Femur (tissue), 1 donor: ENCODE data around the gene NDUFB6.
"Not testable (repeated sequence)": the region's sequence is repeated elsewhere in the genome, so short reads cannot be mapped to it uniquely, and the experiment has no call there.

ENCODE experiments used
- DNase-seq: peaks from one replicate; pipeline ENCODE4 v3.0.0-alpha.2; 2017

Gene NDUFB6

DNA sequence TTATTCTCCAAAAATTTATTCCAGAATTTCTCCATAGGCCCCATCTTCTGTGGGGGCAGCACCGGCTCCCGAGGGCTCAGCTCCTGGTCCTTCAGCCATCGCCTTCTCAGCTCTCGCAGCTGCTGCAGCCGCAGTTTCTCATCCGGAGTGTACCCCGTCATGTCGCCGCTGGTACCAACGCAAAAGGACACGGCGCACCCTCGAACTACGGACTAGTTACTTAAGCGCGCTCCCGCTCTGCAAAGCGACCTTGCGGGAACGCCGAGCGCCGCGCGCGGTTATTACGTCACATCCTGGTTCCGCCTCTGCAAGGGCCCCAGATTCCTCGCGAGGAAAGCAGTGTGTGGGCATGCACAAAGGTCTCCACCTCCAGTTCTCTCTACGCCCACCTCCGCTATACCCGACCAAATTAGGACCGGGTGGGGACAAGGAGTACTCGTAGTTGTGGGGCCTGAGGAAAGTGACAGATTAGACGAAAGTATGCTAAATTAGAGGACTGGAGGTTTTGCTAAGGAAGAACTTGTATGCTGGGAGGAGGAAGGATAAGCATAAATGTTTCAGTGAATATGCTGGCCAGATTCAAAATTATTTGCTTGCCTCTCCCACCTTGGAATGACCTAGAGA is at the start of gene NDUFB6:
NDUFB6 (minus strand) TSS at position 260 of the 624 bp plus-strand sequence; CDS start at position 161, 99 bp downstream.
- DNase-seq = peak; percentile 96

DNA sequence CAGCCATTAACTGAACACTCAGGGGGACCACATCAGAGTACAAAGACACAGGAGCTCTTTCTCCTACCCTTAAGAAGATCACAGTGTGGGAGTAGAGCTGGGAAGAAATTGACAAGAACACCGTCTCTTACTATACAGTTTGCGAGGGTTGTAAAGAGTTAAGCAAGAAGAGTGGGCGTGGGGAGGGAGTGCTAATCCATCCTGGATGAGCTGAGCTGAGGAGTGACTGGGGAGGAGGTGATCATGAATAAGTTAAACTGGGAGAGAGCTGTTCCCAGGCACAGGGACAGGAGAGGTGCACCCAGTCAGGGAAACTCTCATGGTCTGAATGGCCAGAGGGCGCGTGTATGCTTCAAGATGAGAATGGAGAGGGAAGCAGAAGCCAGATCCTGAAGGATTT is 45.3 kb upstream of the NDUFB6 start:
- DNase-seq = no peak

DNA sequence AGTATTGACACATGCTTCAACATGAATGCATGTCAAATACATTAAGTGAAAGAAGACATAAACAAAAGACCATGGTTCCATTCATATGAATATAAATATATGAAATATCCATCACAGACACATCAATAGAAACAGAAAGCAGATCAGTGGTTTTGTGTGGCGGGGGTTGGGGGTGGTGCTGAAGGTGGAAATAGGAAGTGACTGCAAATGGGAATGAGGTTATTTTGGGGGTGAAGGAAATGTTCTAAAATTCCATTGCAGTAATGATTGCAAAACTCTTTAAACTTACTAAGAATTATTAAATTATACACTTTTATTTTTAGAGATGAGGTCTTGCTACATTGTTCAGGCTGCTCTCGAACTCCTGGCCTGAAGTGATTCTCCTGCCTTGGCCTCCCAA is 33.9 kb upstream of the NDUFB6 start:
- no peak for DNase-seq

DNA sequence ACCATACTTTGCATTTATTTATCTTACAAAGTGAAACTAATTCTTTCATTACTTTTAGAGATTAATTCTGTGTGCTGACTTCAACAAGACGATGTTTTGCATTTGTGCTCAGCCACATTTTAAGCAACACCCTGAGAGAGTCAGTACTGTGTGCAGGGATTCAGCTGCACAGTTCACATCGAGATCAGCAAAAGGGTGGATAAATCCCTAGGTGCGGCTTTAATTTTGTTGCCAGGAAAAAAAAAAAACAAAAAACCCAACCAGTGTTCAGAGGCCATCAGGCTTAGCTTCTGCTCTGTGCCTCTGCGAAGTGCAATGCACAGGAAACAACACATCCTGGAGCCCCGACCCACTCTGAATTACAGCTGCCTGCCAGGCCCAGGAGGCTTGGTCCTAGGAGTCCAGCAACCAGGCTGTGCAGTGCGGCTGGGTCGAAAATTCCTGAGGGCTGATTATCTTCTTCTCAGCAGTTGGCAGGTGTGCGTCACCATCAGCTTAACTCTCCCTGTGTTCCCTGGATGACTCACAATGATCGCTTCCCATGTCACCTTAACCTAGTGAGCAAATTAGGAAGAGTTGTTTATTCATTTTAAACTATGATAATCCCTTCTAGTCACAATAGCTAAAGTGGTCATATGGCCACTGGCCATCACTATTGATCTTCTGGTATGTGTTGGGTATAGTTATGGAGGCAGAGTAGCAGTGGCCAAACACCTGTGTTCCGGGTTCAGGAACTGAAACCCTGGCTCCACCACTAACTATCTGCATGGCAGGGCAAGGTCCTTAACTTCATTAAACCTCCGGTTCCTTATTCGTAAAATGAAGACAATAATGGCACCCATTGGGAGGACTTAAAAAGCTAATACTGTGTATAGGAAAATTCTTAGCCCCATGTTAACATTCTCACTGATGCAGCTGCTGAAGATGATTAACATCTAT is 31.2 kb upstream of the NDUFB6 start:
- DNase-seq = no peak

DNA sequence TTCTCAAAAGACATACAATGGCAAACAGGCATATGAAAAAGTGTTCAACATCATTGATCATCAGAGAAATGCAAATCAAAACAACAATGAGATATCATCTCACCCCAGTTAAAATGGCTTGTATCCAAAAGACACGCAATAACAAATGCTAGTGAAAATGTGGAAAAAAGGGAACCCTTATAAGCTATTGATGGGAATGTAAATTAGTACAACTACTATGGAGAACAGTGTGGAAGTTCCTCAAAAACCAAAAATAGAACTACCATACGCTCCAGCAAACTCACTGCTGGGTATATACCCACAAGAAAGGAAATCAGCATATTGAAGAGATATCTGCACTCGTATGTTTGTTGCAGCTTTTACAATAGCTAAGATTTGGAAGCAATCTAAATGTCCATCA is 26.1 kb upstream of the NDUFB6 start:
- DNase-seq = not testable (repeated sequence)

DNA sequence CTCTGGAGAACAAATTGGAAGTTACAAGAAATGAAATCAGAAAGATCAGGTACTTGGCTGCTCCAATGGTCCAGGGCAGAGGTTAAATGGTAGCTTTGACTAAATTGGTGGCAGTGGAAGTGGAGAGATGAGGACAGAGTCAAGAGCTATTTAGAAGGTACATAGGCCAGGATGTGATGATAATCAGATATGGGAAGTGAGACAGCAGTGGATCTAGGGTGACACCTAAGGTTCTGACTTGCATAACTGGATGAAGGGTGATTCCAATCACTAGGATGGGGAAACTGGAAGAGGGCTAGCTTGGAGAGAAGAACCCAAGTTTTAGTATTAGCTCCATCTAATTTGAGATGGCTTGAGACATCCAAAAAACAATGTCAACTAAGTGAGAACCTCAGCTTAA is 24.0 kb upstream of the NDUFB6 start:
- no peak for DNase-seq

DNA sequence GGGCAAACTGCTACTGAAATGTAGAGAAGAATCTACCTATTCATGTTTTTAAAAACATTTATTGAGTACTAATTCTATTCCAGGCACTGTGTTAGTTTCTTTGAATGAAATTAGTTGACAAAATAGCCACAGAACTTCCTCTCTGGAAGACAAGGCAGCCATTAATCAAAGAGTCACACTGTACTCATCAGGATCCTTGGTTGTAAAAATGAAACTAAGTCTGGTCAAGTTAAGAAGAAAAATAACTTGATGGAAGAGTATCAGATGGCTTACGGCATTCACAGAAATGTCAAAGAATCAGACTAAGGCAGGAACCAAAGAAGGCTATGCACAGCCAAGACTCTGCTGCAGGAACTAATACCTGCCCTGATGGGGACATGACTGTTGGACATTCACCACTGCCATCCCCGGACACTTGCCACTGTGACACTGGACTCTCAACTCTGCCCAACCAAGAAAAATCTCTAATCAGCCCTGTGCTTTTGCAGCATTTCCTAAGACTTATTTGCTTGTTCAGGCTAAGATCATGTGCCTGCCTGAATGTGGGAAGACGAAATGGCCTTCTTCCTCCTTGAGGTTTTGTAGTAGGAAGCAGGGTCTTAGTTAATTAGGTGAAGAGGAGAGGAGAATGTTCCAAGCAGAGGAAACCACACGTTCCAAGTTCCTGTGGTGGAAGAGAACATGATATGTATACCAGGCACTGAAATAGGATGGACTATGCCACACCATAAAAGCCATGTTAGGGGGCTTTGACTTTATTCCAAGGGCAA is 23.3 kb upstream of the NDUFB6 start:
- DNase-seq = no peak

DNA sequence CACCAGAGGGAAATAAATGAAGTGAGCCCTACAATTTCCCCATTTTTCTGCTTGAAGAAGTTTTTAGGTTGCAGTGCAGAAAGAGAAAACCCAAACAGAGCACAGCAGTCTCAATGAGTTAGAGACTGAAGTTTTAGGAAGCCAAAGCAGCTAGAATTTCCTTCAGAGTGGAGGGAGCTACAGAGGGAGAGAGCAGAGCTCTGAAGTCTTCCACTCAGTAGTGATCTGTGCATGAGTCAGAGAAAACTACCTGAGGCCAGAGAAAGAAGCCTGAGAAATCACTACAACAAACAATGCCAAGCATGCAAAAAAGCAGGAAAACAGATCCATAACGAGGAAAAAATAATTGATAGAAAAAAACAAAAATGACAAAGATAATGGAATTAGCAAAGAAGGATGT is 17.9 kb upstream of the NDUFB6 start:
- no peak for DNase-seq

DNA sequence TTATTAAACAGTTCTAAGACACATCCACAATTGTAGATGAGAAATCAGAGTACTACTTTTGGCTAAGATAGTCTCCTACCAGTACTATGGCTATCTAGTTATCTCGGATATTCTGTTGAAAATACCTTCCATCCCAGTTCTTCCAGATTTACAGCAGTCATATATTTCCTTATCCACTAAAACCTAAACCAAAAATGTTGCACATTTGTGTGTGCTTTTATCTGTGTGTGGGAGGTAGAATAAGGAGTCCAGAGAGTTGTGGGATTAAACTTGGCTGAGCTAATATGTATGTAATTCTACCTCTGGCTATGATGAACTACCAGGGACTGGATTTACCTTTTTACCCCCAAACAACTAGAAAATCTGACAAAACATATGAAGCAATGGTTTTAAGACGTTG is 17.5 kb upstream of the NDUFB6 start:
- DNase-seq = no peak

DNA sequence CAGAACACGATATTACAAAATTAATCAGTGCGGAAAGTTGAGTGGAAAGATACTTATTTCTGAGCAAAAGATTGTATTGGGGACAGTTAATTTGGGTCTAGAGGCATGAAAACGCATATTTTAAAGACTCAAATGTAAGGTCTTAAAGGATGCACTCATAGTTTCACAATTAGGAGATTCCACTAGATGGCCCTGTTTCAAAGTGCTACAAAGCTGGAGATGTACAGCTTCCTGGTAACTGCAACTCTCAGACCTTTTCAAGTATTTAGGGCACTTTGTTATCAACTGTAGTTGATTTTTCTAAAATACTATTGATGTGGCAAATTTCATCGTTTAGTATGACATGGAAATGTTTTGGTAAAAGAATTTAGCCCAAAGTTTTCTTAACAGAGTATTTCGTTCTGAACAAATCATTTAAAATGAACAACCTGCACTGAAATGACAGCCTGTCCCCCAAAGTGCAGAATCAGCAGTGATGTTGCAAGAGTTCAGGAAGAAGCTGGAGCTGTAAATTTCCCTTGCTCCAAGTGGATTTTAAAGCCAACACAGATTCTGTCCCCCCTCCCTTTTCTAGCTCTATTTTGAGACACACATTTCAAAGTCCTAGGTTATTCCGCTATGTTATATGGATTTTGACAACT is 16.2 kb upstream of the NDUFB6 start:
- no peak for DNase-seq

DNA sequence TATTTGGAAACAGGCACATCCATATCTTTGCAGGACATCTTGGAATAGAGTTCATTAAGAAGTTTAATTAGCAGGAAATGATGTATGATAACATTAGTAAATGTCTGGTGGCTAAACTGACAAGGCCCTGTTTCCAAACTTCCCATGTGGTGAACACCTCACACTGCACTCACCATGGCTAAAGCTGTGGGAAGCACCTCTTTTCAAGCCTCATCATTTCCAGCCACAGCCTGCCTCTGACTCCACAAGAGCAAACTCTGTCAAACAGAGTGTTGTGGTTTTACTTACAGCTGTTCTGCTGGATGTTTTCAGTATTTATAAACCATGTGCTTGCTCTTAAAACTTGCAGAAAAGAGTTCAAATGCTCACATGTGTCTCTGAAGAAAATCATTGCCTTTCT is 14.9 kb upstream of the NDUFB6 start:
- DNase-seq = no peak

DNA sequence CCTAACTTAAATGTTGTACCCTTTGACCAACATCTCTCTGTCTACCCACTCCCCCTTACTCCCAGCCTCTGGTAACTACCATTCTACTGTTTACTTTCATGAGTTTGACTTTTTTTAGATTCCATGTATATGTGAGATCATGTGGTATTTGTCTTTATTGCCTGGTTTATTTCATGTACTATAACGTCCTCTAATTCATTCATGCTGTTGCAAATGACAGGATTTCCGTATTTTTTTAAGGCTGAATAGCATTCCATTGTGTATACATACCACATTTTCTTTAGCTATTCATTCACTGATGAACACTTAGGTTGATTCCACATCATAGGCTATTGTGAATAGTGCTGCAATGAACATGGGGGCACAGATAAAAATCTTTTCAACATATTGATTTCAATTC is 11.8 kb upstream of the NDUFB6 start:
- DNase-seq = no peak

DNA sequence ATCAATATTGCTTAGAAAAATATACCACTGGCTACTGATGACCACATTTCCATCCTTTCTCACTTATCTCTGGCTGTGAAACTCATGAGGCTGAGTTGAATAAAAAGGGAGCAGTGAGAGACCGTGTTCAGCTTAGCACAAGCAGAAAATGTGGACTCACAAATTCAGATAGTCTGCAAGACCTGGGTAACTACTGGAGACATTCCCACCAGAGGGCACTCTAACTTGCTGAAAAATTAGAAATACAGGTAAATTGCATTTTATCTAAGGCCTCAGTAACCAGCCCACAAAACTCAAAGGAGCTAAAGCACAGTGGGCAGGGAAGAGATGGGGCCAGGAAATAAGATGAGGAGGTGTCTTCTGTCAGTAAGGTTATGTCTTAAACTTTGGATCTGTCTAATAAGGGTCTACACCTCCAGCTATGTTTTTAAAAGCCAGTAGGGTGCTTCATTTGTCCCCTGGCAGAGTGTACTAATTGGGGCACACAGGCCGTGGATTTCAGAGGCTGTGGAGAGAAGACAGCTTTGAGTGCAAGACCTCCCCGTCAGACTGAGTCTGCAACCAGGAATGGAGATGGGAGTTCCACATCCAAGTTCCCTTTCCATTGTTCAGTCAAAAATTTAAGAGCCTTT is 8.7 kb upstream of the NDUFB6 start:
- peak; percentile 24 for DNase-seq

DNA sequence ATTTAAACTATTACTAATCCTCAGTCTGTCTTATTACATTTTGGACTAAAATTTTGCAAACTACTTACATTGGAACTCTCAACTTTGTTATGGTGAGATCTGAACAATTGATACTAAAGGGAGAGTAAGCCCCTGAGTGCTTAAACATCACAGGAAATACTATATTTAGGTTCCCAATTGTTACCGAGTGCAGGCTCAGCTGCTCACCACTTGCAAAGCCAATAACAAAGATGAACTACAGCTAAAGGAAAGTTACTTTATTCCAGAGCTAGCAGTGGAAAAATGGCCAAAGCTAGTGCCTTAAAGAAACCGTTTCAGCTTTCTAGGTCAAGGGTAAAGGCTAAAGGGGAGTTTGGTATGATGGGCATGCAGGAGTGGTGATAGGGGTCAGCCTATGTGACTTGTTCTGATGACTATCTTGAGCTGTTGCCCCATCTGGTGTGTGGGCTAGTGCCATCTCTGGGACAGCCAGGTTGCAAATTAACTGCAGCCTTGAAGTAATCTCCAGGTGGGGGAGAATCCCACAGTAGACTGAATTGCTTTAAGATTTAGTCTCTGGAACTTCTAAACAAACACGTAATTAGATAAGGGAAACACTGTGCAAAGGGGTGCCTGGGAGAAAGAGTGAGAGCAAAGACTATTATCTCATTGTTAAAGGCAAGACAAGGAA is 7.8 kb upstream of the NDUFB6 start:
- DNase-seq = no peak

DNA sequence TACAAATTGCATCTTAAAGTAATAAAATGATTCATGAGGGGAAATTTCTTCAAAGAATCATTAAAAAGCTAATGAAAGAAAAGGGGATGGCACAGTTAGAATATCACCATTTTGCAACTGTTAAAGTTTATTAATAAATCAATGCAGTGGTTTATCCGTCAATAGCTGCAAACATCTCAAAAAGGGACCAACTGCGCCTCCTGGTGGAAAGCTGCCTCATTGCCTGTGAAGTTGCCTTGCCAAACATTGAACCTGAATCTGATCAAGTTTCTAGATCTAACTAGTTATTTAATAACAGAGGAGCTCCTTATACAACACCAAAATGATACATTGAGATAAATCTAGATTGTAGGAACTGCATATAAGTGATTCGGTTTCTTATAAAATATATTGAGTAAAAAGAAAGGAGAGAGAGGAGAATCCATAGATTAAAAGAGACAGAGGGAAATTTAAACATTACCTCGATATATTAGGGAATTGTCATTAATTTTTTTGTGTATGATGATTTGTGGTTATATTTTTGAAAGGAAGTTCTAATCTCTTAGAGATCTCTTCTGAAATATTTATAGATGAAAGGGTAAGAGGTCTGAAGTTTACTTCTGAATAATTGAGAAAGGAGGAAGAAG is 6.9 kb upstream of the NDUFB6 start:
- peak; percentile 73 for DNase-seq

DNA sequence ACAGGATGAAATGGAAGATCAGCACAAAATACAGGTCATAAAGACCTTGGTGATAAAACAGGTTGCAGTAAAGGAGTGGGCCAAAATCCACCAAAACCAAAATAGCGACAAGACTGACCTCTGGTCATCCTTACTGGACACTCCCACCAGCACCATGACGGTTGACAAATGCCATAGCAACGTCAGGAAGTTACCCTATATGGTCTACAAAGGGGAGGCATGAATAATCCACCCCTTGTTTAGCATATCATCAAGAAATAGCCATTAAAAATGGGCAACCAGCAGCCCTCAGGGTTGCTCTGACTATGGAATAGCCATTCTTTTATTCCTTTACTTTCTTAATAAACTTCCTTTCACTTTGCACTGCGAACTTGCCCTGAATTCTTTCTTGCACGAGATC is 6.0 kb upstream of the NDUFB6 start:
- DNase-seq = no peak

DNA sequence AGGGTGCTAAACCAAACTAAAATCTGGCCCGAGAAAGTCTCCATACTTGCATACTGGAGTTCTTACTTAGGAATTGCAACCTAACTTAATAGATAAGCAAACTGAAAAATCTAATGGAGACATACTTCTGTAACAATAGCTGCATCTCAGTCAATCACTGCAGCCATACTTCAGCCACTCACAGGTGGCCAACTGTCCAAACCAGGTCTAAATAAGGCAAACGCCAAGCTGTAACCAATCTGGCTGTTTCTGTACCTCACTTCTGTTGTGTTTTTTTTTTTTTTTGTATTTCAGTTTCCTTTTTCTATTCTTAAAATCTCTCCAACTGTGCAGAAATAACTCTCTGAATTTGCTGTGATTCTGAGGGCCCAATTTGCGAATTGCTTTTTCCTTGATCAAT is 4.4 kb upstream of the NDUFB6 start:
- DNase-seq = no peak

DNA sequence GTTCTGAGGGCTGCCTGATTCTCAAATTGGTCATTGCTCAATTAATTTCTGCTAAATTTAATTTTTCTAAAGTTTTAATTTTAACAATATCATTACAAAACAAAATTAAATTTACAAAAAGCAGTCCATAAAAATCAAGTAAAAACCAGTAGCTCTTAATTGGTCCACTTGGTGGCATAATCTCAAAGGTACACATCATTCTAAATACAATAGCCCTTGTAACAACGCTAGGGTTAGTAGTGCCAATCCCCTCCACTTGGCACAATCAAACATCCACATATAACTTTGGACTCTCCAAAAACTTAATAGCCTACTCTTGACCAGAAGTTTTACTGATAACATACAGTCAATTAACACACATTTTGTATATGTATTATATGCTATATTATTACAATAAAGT is 1.9 kb upstream of the NDUFB6 start:
- DNase-seq = no peak

DNA sequence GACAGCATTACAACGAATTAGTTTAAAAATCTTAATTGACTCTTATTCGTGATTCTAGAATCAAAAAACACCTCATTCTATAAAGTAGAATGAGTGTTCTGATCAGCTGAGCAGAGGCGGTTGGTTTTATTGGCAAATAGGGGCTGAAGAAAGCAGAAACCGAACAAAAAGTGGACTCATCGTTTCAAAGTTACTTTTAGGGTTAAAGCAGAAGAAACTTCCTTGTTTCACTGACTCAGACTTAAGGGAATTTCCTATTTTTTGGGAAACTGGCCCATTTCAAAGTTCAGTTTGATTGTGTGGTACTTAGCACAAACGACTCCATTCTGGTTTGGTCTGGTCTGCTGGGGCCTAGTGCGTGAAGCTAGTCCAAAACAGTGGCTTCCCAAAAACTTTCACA is 862 bp upstream of the NDUFB6 start:
- DNase-seq = no peak

DNA sequence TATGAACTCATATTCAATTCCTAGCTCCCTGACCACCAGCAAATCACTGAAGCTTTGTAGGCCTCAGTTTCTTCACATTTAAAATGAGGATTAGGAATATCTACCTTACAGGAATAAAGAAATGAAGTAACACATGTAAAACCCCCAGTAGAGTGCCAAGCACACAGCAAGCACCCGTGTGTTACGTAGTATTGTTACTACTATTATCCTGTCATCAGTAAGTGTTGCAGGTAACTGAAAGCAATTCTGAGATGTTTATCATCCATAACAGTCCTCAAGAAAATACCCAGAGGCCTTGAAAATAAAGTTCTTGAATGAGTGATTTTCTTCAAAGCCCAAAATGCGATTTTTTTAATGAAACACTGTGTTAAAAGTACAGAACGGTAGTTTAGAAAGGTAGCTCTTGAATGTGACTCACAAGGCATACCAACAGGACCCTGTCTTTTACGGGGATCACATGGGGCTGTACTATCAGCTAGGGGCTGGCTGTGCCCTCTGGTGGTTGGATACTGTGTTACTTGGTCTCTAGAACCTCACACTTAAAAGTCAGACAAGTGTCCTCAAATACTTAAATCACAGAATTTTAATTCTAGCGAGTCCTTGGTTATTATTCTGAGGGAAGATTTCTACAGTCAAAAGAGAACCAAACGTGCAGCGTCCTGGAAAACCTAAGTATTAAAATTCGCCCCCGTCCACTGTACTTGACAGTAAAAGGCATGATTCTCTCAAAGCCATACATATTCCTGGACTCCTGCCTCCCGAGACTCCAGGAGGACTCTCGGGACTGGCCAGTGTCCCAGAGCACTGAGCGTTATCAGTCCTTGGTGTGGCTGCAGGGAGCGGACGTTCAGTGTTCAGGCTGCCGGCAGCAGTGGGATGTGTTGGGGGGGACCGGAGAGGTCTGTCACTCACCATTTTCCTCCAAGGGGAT is 725 bp downstream of the NDUFB6 start:
- DNase-seq = peak; percentile 60
